Keratinocyte (primary cell): Measurements from ENCODE around the gene ZNF446. TPM values are rescaled to one million over a fixed set of nuclear protein-coding genes. Genes with fewer than 3 reads are reported as not detected.
"Not testable (repeated sequence)": the region's sequence is repeated elsewhere in the genome, so short reads cannot be mapped to it uniquely, and the experiment has no call there.

ENCODE experiments used
- DNase-seq: peaks from one replicate; pipeline ENCODE4 v3.0.0-alpha.2; 2011; ENCODE audit warnings: low read depth, missing footprints, low spot score
- FAIRE-seq: peaks from 2 replicates; lab custom pipeline; 2011; peaks lifted over from hg19 to GRCh38; lab: Jason Lieb, UNC
- H2AFZ ChIP-seq: 2 replicates; pipeline ENCODE4 v1.6.0; 2012; ENCODE audit warnings: low read length, control low read depth, inconsistent platforms; ENCODE audit not compliant: control insufficient read depth
- H3K27ac ChIP-seq: 2 replicates; pipeline ENCODE4 v1.5.1; 2011; ENCODE audit warnings: low read length; ENCODE audit not compliant: control insufficient read depth, insufficient read depth
- H3K27me3 ChIP-seq: 3 replicates; pipeline ENCODE4 v1.6.0; 2011; ENCODE audit warnings: low read length; ENCODE audit not compliant: control insufficient read depth, insufficient read depth; ENCODE audit errors: extremely low read depth
- H3K36me3 ChIP-seq, 2 experiments: 2 replicates in 1 of 2; 3 replicates in 1 of 2; pipeline ENCODE4 v1.5.1; 2011; ENCODE audit warnings: low read length in 2 of 2, mild to moderate bottlenecking in 1 of 2; ENCODE audit not compliant: control insufficient read depth in 2 of 2, insufficient read depth in 2 of 2; ENCODE audit errors: extremely low read depth in 1 of 2
- H3K4me1 ChIP-seq: 3 replicates; pipeline ENCODE4 v1.5.1; 2011; ENCODE audit warnings: low read length; ENCODE audit not compliant: control insufficient read depth, insufficient read depth; ENCODE audit errors: extremely low read depth
- H3K4me2 ChIP-seq: 3 replicates; pipeline ENCODE4 v1.6.0; 2011; ENCODE audit warnings: low read depth, low read length; ENCODE audit not compliant: control insufficient read depth, insufficient read depth; ENCODE audit errors: extremely low read depth
- H3K4me3 ChIP-seq, 3 experiments: fragments of 200-600 bp in 1 of 3; sonication (generic) in 1 of 3; 2 replicates in 2 of 3; 3 replicates in 1 of 3; pipeline ENCODE4 v1.5.1; 2011 to 2016; ENCODE audit warnings: low read length in 3 of 3, mild to moderate bottlenecking in 3 of 3, control low read depth in 2 of 3, inconsistent platforms in 1 of 3, low read depth in 1 of 3, mixed read lengths in 1 of 3, mixed run types in 1 of 3, moderate library complexity in 1 of 3; ENCODE audit not compliant: control insufficient read depth in 2 of 3, insufficient read depth in 2 of 3; ENCODE audit errors: extremely low read depth in 1 of 3
- H3K79me2 ChIP-seq: 2 replicates; pipeline ENCODE4 v1.6.0; 2012; ENCODE audit warnings: low read length; ENCODE audit not compliant: control insufficient read depth, insufficient read depth
- H3K9ac ChIP-seq: 3 replicates; pipeline ENCODE4 v1.6.0; 2011; ENCODE audit warnings: low read length; ENCODE audit not compliant: control insufficient read depth, insufficient read depth; ENCODE audit errors: extremely low read depth
- H3K9me1 ChIP-seq: 3 replicates; pipeline ENCODE4 v1.6.0; 2011; ENCODE audit warnings: low read length; ENCODE audit not compliant: control insufficient read depth, insufficient read depth; ENCODE audit errors: extremely low read depth
- H3K9me3 ChIP-seq: 2 replicates; pipeline ENCODE4 v1.5.1; 2012; ENCODE audit warnings: low read depth, low read length; ENCODE audit not compliant: control insufficient read depth
- H4K20me1 ChIP-seq: 3 replicates; pipeline ENCODE4 v1.6.0; 2011; ENCODE audit warnings: low read length; ENCODE audit not compliant: control insufficient read depth, insufficient read depth; ENCODE audit errors: extremely low read depth
- CTCF ChIP-seq, 3 experiments: IDR thresholded peaks in 1 of 3; conservative IDR thresholded peaks in 1 of 3; optimal IDR thresholded peaks in 1 of 3; 2 replicates in 2 of 3; 3 replicates in 1 of 3; pipeline versions ENCODE3 to v1.5.1; 2011; ENCODE audit warnings: low read length in 3 of 3, mild to moderate bottlenecking in 3 of 3, moderate library complexity in 2 of 3, control low read depth in 1 of 3, inconsistent platforms in 1 of 3; ENCODE audit not compliant: insufficient read depth in 2 of 3; ENCODE audit errors: extremely low read depth in 1 of 3
- EZH2 ChIP-seq: IDR thresholded peaks from one replicate; pipeline ENCODE4 v1.6.1; 2012; ENCODE audit warnings: inconsistent platforms, mild to moderate bottlenecking, low read length, moderate library complexity
- dilution Hi-C: fragments of 300-500 bp; cut with MboI; formaldehyde crosslinking; loops from one replicate; pipeline ENCODE4 v1.7.0; 2020; ENCODE audit warnings: low sequenced_read_pairs; ENCODE audit not compliant: extremely low pct_ligation_motif_present
- polyA plus RNA-seq, 5 experiments: library from polyadenylated mRNA; depleted of rRNA in 3 of 5; stranded (reverse) in 3 of 5; stranded (forward) in 1 of 5; unstranded in 1 of 5; fragments of >200 nt; gene quantifications; 1 replicate in 1 of 5; 2 replicates in 3 of 5; 3 replicates in 1 of 5; pipeline versions ENCODE4 v1.2.1 to v1.2.3, GENCODE V29; 2011 to 2012; ENCODE audit warnings: missing spikeins in 2 of 5, low read depth in 1 of 5, low replicate concordance in 1 of 5

ZNF446 gene
- polyA plus RNA-seq, 1 donor (not counting 4 experiments of a cell fraction or from before 2014, with no cell fraction given) = 2.1 TPM

GRCh38 chr19:58469241-58470013 is 6.7 kb upstream of the ZNF446 start:
- Histone ChIP-seq H2AFZ (no peak overlapping the region), H3K4me1 (peaks cover 14% of the 10 kb centered on the region), H3K9ac (no peak overlapping the region), H4K20me1 (peaks cover 4% of the 10 kb centered on the region), H3K4me2 (no peak overlapping the region), H3K79me2 (peaks cover 23% of the 10 kb centered on the region), H3K4me3 (no peak overlapping the region), H3K36me3 (peaks cover 0 to 15% of the 10 kb centered on the region in 2 experiments), H3K9me3 (no peaks in the 10 kb centered on the region), H3K9me1 (no peaks in the 10 kb centered on the region), H3K27ac (no peak overlapping the region), H3K27me3 (no peaks in the 10 kb centered on the region)
- DNase-seq (no peak), FAIRE-seq (no peak)
- TF ChIP-seq EZH2 = no peak
- TF ChIP-seq CTCF (optimal IDR thresholded peaks at IDR 0.05 in 1 of 3, IDR thresholded peaks at IDR 0.05 in 1 of 3, conservative IDR thresholded peaks at IDR 0.05 in 1 of 3; ENCODE audit: extremely low read depth in 1 of 3, insufficient read depth in 2 of 3, low read length in 3 of 3) = no peak
- dilution Hi-C loops = no loop called here

GRCh38 chr19:58470837-58471543 is 5.2 kb upstream of the ZNF446 start:
- H3K9me3 ChIP-seq, H3K27ac ChIP-seq, dilution Hi-C loops, H2AFZ ChIP-seq, H4K20me1 ChIP-seq, FAIRE-seq, H3K4me2 ChIP-seq, H3K9me1 ChIP-seq, H3K9ac ChIP-seq, H3K27me3 ChIP-seq, H3K4me3 ChIP-seq, DNase-seq: not testable (repeated sequence)
- Histone ChIP-seq H3K36me3 (peaks cover 0 to 15% of the 10 kb centered on the region in 2 experiments), H3K79me2 (peaks cover 23% of the 10 kb centered on the region), H3K4me1 (peaks cover 22% of the 10 kb centered on the region)
